ENCODE data around the gene HRH2. TPM values are rescaled to one million over a fixed set of nuclear protein-coding genes. Genes with fewer than 3 reads are reported as not detected.
"Not testable (repeated sequence)": the region's sequence is repeated elsewhere in the genome, so short reads cannot be mapped to it uniquely, and the experiment has no call there.

Gene HRH2
- total RNA-seq, 2 donors from 2014 or later = 8.0 to 18.9 TPM

GRCh38 chr5:175642998-175643397 is 14.9 kb upstream of the HRH2 start:
- Histone ChIP-seq H3K4me1 (no peaks in the 10 kb centered on the region), H3K4me3 (no peak overlapping the region), H3K36me3 (no peaks in the 10 kb centered on the region), H3K9me3 (no peaks in the 10 kb centered on the region), H3K27ac (no peak overlapping the region), H3K27me3 (no peaks in the 10 kb centered on the region)
- DNase-seq (ENCODE audit: low spot score) = no peak
- no peak for TF ChIP-seq CTCF (IDR thresholded peaks at IDR 0.05)

- H3K27ac ChIP-seq = no peak overlapping the region
- no peak for TF ChIP-seq CTCF (IDR thresholded peaks at IDR 0.05)
- no peaks in the 10 kb centered on the region for H3K27me3 ChIP-seq
- no peaks in the 10 kb centered on the region for H3K36me3 ChIP-seq
- peaks cover 6 to 8% of the 10 kb centered on the region in 2 donors for H3K9me3 ChIP-seq
- no peak overlapping the region for H3K4me3 ChIP-seq
- no peaks in the 10 kb centered on the region for H3K4me1 ChIP-seq
- DNase-seq (ENCODE audit: low spot score) = no peak
These were observed 11.6 kb upstream of the HRH2 start for GRCh38 chr5:175646251-175646650.

- no peak for TF ChIP-seq CTCF (IDR thresholded peaks at IDR 0.05)
These were observed 7.9 kb upstream of the HRH2 start for GRCh38 chr5:175649967-175650366.

GRCh38 chr5:175650430-175651205 is 7.3 kb upstream of the HRH2 start:
- not testable (repeated sequence) for H3K4me3 ChIP-seq; H3K4me1 ChIP-seq; H3K36me3 ChIP-seq; DNase-seq (ENCODE audit: low spot score); H3K27ac ChIP-seq; H3K27me3 ChIP-seq; H3K9me3 ChIP-seq

More at GRCh38 chr5:175649967-175650366, 7.9 kb upstream of the HRH2 start:
- no peak overlapping the region for H3K4me3 ChIP-seq
- no peaks in the 10 kb centered on the region for H3K4me1 ChIP-seq
- H3K27ac ChIP-seq = no peak overlapping the region
- peaks cover 6 to 8% of the 10 kb centered on the region in 2 donors for H3K9me3 ChIP-seq
- no peaks in the 10 kb centered on the region for H3K36me3 ChIP-seq
- no peak for DNase-seq (ENCODE audit: low spot score)
- no peaks in the 10 kb centered on the region for H3K27me3 ChIP-seq

GRCh38 chr5:175652741-175653663 is 4.9 kb upstream of the HRH2 start:
- DNase-seq (ENCODE audit: low spot score) = no peak
- H3K9me3 ChIP-seq = peaks cover 6 to 8% of the 10 kb centered on the region in 2 donors
- no peak overlapping the region for H3K4me3 ChIP-seq
- H3K4me1 ChIP-seq = peaks cover 0 to under 1% of the 10 kb centered on the region in 2 donors
- TF ChIP-seq CTCF (IDR thresholded peaks at IDR 0.05) = no peak
- H3K27me3 ChIP-seq = no peaks in the 10 kb centered on the region
- H3K27ac ChIP-seq = no peak overlapping the region
- H3K36me3 ChIP-seq = no peaks in the 10 kb centered on the region

GRCh38 chr5:175653763-175654162 is 4.1 kb upstream of the HRH2 start:
- Histone ChIP-seq H3K36me3 (no peaks in the 10 kb centered on the region), H3K27me3 (no peaks in the 10 kb centered on the region), H3K27ac (no peak overlapping the region), H3K9me3 (peaks cover 6 to 8% of the 10 kb centered on the region in 2 donors), H3K4me1 (peaks cover 0 to 8% of the 10 kb centered on the region in 2 donors), H3K4me3 (no peak overlapping the region)
- DNase-seq (ENCODE audit: low spot score) = no peak
- TF ChIP-seq CTCF (IDR thresholded peaks at IDR 0.05) = no peak
